NCI-H2107 treated with DMSO at 0.1 percent for 48 hours (cell line): ENCODE data around the gene PPP4R3B.
A peak's percentile ranks its signal among the peaks of the same experiment; 100 is the strongest.

Experiments
- DNase-seq: peaks from one replicate; lab custom pipeline; 2025; ENCODE audit not compliant: unreplicated experiment; lab: John Stamatoyannopoulos, UW

Gene PPP4R3B

GRCh38 chr2:55519938-55520885, 97.2 kb downstream of the PPP4R3B start:
- DNase-seq: no peak

DNA sequence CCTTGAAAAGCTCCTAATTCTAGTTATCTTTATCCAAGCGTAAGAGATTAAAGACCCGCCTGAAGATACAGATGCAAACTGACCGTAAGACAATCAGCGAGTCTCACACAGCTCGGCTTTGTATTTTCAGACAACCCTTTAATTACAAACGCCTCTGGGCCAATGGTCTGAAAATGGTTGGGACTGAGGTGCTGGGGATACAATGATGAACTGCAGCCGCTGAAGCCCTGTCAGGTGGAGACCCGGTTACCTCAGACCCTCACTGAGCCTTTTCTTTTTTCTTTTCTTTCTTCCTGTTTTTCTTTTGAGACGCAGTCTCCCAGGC, 98.6 kb downstream of the PPP4R3B start:
- DNase-seq: no peak

GRCh38 chr2:55511508-55512124, 105.8 kb downstream of the PPP4R3B start:
- peak; percentile 24 for DNase-seq

- DNase-seq: no peak
These were observed 114.8 kb downstream of the PPP4R3B start for GRCh38 chr2:55502590-55503141.

DNA sequence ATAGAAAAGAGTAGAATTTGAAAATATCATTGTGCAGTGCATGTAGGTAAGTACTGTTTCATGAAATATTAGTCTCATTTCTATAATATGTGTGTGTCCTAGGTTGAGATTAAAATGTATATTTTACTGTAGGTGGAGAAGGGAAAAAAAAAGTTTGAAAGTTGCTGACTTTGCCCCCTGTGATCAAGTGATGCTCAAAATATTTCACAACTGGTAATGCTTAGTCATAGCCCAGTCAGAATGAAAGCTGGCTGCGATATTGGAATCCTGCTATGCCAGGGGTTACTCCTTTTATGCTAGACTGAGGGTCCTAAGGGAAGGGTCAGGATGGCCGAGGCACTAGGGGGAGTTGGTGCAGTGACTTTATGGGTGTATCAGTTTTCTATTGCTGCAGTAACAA, 117.4 kb downstream of the PPP4R3B start:
- DNase-seq: no peak

DNA sequence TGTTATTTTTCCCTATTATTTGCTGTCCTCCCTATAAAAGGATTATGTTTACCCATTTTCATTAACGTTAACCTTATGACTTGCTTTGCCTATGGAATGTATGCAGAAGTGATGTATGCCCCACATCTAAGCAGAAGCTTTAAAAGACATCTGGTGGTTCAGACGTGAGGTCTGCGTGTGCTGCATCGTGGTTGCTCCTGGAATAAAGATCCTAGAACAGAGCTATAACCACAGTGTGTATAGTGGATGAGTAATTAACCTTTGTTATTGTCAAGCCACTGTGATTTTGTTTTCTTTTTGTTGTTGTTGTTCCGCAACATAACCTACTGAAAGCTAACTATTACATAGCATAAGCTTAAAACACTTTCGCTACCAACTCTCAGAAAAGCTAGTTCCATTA, 118.8 kb downstream of the PPP4R3B start:
- DNase-seq: no peak
